LNCAP (cell line): ENCODE measurements around the gene SLC15A1.

Experiments
- TF ChIP-seq, protein P1 (sequence below): fragments of 450-650 bp; IDR thresholded peaks from 2 replicates; pipeline ENCODE4 v1.5.1; 2017; ENCODE audit warnings: mild to moderate bottlenecking

The SLC15A1 gene

GRCh38 chr13:98641075-98641474, 111.4 kb downstream of the SLC15A1 start:
- TF ChIP-seq, protein P1, sequence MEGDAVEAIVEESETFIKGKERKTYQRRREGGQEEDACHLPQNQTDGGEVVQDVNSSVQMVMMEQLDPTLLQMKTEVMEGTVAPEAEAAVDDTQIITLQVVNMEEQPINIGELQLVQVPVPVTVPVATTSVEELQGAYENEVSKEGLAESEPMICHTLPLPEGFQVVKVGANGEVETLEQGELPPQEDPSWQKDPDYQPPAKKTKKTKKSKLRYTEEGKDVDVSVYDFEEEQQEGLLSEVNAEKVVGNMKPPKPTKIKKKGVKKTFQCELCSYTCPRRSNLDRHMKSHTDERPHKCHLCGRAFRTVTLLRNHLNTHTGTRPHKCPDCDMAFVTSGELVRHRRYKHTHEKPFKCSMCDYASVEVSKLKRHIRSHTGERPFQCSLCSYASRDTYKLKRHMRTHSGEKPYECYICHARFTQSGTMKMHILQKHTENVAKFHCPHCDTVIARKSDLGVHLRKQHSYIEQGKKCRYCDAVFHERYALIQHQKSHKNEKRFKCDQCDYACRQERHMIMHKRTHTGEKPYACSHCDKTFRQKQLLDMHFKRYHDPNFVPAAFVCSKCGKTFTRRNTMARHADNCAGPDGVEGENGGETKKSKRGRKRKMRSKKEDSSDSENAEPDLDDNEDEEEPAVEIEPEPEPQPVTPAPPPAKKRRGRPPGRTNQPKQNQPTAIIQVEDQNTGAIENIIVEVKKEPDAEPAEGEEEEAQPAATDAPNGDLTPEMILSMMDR = no peak
